Measurements from ENCODE around the gene ADIG.

DNA sequence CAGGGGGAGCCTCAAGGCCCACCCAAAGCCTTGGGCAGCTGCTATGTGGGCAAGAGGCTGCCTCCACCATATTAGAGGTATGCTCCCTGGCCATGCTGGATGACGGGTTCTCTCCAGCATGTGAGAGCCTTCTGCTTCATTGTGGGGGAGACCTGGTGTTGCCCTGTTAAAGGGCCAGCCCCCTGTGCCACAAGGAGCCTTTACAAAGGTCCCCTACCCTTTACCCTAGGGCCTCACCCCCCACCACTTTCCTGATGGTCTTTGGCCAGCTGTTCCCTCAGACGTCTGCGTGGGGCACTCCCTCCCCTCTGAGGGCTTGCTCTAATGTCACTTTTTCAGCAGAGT lies 5.2 kb downstream of the ADIG start:
- TF ChIP-seq CTCF (IDR thresholded peaks at IDR 0.05) = no peak
- TF ChIP-seq POLR2A (IDR thresholded peaks at IDR 0.05) = no peak

Data from lower leg skin (tissue), 3 donors.